Measurements from ENCODE around the gene CDT1. TPM values are rescaled to one million over a fixed set of nuclear protein-coding genes. Genes with fewer than 3 reads are reported as not detected.

Gene CDT1
- total and polyA plus RNA-seq, 2 donors (not counting 1 experiment from before 2014, with no cell fraction given) = 1.3 to 3.6 TPM

- TF ChIP-seq EZH2 (IDR thresholded peaks at IDR 0.05; ENCODE audit: low read length, missing control alignments) (no peak), CTCF (conservative IDR thresholded peaks at IDR 0.05 in 1 of 2, IDR thresholded peaks at IDR 0.05 in 1 of 2; ENCODE audit: low read depth in 1 of 2, low read length in 2 of 2) (no peak)
- H2AFZ ChIP-seq (ENCODE audit: low read length) = no peak overlapping the region
- H3K9ac ChIP-seq (ENCODE audit: insufficient read depth, low read length) = no peak overlapping the region
- H3K27ac ChIP-seq (ENCODE audit: insufficient read depth, low read length) = no peak overlapping the region
- DNase-seq (ENCODE audit: low read depth in 2 of 2) = no peak
- no peak overlapping the region for H3K4me3 ChIP-seq (replicated peaks in 1 of 4; ENCODE audit: control extremely low read depth in 1 of 4, insufficient read depth in 1 of 4, low read depth in 3 of 4, low read length in 4 of 4)
- peaks cover 1% of the 10 kb centered on the region for H3K36me3 ChIP-seq (ENCODE audit: control insufficient read depth, insufficient read depth, low read length)
- H3K79me2 ChIP-seq (ENCODE audit: control insufficient read depth, insufficient read depth, low read length) = peaks cover 96% of the 10 kb centered on the region
- no peaks in the 10 kb centered on the region for H3K9me3 ChIP-seq (ENCODE audit: control insufficient read depth, insufficient read depth, low read depth, low read length)
- peaks cover 1% of the 10 kb centered on the region for H4K20me1 ChIP-seq (ENCODE audit: control insufficient read depth, extremely low read depth, insufficient read depth, low read length)
- no peaks in the 10 kb centered on the region for H3K27me3 ChIP-seq (ENCODE audit: control insufficient read depth, insufficient read depth, low read length)
- peaks cover 48% of the 10 kb centered on the region for H3K4me1 ChIP-seq (ENCODE audit: control insufficient read depth, extremely low read depth, insufficient read depth, low read length)
- H3K4me2 ChIP-seq (ENCODE audit: extremely low read depth, insufficient read depth, low read length) = no peak overlapping the region
Measured at GRCh38 chr16:88778541-88779065, 25.0 kb upstream of the CDT1 start.

GRCh38 chr16:88779406-88780141, 24.0 kb upstream of the CDT1 start:
- Histone ChIP-seq H3K27ac (ENCODE audit: insufficient read depth, low read length) (peak overlapping the region; percentile 47), H4K20me1 (ENCODE audit: control insufficient read depth, extremely low read depth, insufficient read depth, low read length) (peaks cover 1% of the 10 kb centered on the region), H2AFZ (ENCODE audit: low read length) (no peak overlapping the region), H3K9ac (ENCODE audit: insufficient read depth, low read length) (peak overlapping the region; percentile 21), H3K27me3 (ENCODE audit: control insufficient read depth, insufficient read depth, low read length) (no peaks in the 10 kb centered on the region), H3K79me2 (ENCODE audit: control insufficient read depth, insufficient read depth, low read length) (peaks cover 94% of the 10 kb centered on the region), H3K4me1 (ENCODE audit: control insufficient read depth, extremely low read depth, insufficient read depth, low read length) (peaks cover 40% of the 10 kb centered on the region), H3K4me2 (ENCODE audit: extremely low read depth, insufficient read depth, low read length) (peak overlapping the region; percentile 71), H3K36me3 (ENCODE audit: control insufficient read depth, insufficient read depth, low read length) (peaks cover 1% of the 10 kb centered on the region), H3K9me3 (ENCODE audit: control insufficient read depth, insufficient read depth, low read depth, low read length) (no peaks in the 10 kb centered on the region), H3K4me3 (replicated peaks in 1 of 4; ENCODE audit: control extremely low read depth in 1 of 4, insufficient read depth in 1 of 4, low read depth in 3 of 4, low read length in 4 of 4) (peak overlapping the region in 1 of 4 experiments; percentile 14)
- DNase-seq (ENCODE audit: low read depth in 2 of 2) = peak; percentile 37 to 44
- TF ChIP-seq CTCF (conservative IDR thresholded peaks at IDR 0.05 in 1 of 2, IDR thresholded peaks at IDR 0.05 in 1 of 2; ENCODE audit: low read depth in 1 of 2, low read length in 2 of 2) (no peak), EZH2 (IDR thresholded peaks at IDR 0.05; ENCODE audit: low read length, missing control alignments) (no peak)

- Histone ChIP-seq H3K27me3 (ENCODE audit: control insufficient read depth, insufficient read depth, low read length) (no peaks in the 10 kb centered on the region), H3K9me3 (ENCODE audit: control insufficient read depth, insufficient read depth, low read depth, low read length) (no peaks in the 10 kb centered on the region), H3K36me3 (ENCODE audit: control insufficient read depth, insufficient read depth, low read length) (peaks cover 1% of the 10 kb centered on the region), H3K4me1 (ENCODE audit: control insufficient read depth, extremely low read depth, insufficient read depth, low read length) (peaks cover 38% of the 10 kb centered on the region), H3K9ac (ENCODE audit: insufficient read depth, low read length) (peak overlapping the region; percentile 7), H3K4me3 (replicated peaks in 1 of 4; ENCODE audit: control extremely low read depth in 1 of 4, insufficient read depth in 1 of 4, low read depth in 3 of 4, low read length in 4 of 4) (no peak overlapping the region), H3K79me2 (ENCODE audit: control insufficient read depth, insufficient read depth, low read length) (peaks cover 85% of the 10 kb centered on the region), H2AFZ (ENCODE audit: low read length) (no peak overlapping the region), H4K20me1 (ENCODE audit: control insufficient read depth, extremely low read depth, insufficient read depth, low read length) (peaks cover 1% of the 10 kb centered on the region), H3K27ac (ENCODE audit: insufficient read depth, low read length) (peak overlapping the region; percentile 47), H3K4me2 (ENCODE audit: extremely low read depth, insufficient read depth, low read length) (peak overlapping the region; percentile 59)
- peak in 1 of 2 donors; percentile 46 for DNase-seq (ENCODE audit: low read depth in 2 of 2)
- TF ChIP-seq CTCF (conservative IDR thresholded peaks at IDR 0.05 in 1 of 2, IDR thresholded peaks at IDR 0.05 in 1 of 2; ENCODE audit: low read depth in 1 of 2, low read length in 2 of 2) (no peak), EZH2 (IDR thresholded peaks at IDR 0.05; ENCODE audit: low read length, missing control alignments) (no peak)
Measured at GRCh38 chr16:88780142-88781062, 23.2 kb upstream of the CDT1 start.
